ENCODE results near the gene COL5A1.

- TF ChIP-seq ZNF8 (CRISPR knock-in tag; IDR thresholded peaks at IDR 0.05) (no peak), ZFP3 (CRISPR knock-in tag; IDR thresholded peaks at IDR 0.05) (no peak), POU6F1 (CRISPR knock-in tag; IDR thresholded peaks at IDR 0.05; ENCODE audit: borderline replicate concordance, low read depth) (no peak), PATZ1 (CRISPR knock-in tag; IDR thresholded peaks at IDR 0.05; ENCODE audit: borderline replicate concordance) (no peak), ZFP30 (CRISPR knock-in tag; IDR thresholded peaks at IDR 0.05) (no peak), TSHZ2 (CRISPR knock-in tag; IDR thresholded peaks at IDR 0.05) (no peak), ISL1 (CRISPR knock-in tag; IDR thresholded peaks at IDR 0.05) (no peak), SNAI2 (CRISPR knock-in tag; IDR thresholded peaks at IDR 0.05) (no peak), TCF4 (CRISPR knock-in tag; IDR thresholded peaks at IDR 0.05; ENCODE audit: borderline replicate concordance) (no peak), CSRNP3 (CRISPR knock-in tag; IDR thresholded peaks at IDR 0.05) (no peak), ZNF70 (CRISPR knock-in tag; IDR thresholded peaks at IDR 0.05) (no peak), GLIS3 (CRISPR knock-in tag; IDR thresholded peaks at IDR 0.05) (no peak), CREB5 (CRISPR knock-in tag; IDR thresholded peaks at IDR 0.05; ENCODE audit: low read depth) (no peak)
Measured at GRCh38 chr9:134794663-134795370, 153.2 kb downstream of the COL5A1 start.

Data from SK-N-SH treated with all-trans-retinoic acid at 6 μM for 48 hours (cell line).